Limb (tissue), 2 donors: ENCODE measurements around the gene DNPEP.

Experiments used
- DNase-seq, 2 donors: peaks; one replicate each; pipeline ENCODE4 v3.0.0-alpha.2; 2016; ENCODE audit errors: extremely low spot score in 2 of 2

The DNPEP gene

GRCh38 chr2:219387306-219388120 lies at the start of gene DNPEP:
Gene DNPEP, minus strand, starts transcription at chr2:219387912. Its CDS starts 118 bp downstream, at chr2:219387794.
- DNase-seq, result peak; percentile 56 to 99

GRCh38 chr2:219437141-219437540 lies 49.4 kb upstream of the DNPEP start:
- no peak for DNase-seq

GRCh38 chr2:219436491-219436890 lies 48.8 kb upstream of the DNPEP start:
- DNase-seq, result no peak

GRCh38 chr2:219435701-219436100 lies 48.0 kb upstream of the DNPEP start:
- DNase-seq, result no peak

- peak in 1 of 2 donors; percentile 57 for DNase-seq
Observed at GRCh38 chr2:219434718-219435525, 47.2 kb upstream of the DNPEP start, which contains the start of gene SPEG. Gene SPEG, plus strand, starts transcription at chr2:219434843. Its CDS starts 135 bp downstream, at chr2:219434978.

GRCh38 chr2:219434468-219434717 lies 46.7 kb upstream of the DNPEP start:
- DNase-seq, result peak in 1 of 2 donors; percentile 58

DNA sequence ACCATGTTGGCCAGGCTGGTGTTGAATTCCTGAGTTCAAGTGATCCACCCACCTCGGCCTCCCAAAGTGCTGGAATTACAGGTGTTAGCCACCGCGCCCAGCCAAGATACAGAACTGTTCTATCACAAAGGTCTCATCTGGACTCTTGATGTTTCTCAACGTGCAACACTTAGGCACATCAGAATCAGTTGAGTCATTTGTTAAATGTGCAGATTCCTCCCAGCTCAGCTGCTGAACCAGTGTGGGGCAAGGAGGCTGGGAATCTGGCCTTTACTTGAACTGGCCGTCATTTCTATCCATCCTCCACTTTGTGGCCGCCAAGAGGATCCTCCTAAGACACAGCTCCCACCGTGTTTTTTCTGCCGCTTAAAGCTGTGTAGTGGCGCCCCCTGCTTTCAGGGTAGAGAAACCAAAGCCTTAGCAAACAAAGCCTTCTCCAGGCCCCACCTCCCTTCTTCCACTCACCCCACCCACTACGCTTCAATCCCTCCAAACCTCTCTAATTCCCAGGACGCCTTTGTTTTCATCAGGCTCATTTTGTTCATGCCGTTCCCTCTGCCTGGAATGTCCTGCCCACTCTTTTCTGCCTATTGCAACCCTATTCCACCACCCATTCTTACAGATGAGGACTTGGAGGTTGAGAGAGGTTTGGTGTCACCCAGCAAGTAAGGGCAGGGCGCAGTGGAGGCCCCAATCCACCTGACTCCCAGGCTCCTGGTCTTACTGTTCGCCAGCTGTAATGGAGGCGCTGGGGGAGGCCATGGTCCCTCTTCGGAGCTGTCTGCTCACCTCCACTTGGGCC lies 46.2 kb upstream of the DNPEP start:
- DNase-seq, result no peak

DNA sequence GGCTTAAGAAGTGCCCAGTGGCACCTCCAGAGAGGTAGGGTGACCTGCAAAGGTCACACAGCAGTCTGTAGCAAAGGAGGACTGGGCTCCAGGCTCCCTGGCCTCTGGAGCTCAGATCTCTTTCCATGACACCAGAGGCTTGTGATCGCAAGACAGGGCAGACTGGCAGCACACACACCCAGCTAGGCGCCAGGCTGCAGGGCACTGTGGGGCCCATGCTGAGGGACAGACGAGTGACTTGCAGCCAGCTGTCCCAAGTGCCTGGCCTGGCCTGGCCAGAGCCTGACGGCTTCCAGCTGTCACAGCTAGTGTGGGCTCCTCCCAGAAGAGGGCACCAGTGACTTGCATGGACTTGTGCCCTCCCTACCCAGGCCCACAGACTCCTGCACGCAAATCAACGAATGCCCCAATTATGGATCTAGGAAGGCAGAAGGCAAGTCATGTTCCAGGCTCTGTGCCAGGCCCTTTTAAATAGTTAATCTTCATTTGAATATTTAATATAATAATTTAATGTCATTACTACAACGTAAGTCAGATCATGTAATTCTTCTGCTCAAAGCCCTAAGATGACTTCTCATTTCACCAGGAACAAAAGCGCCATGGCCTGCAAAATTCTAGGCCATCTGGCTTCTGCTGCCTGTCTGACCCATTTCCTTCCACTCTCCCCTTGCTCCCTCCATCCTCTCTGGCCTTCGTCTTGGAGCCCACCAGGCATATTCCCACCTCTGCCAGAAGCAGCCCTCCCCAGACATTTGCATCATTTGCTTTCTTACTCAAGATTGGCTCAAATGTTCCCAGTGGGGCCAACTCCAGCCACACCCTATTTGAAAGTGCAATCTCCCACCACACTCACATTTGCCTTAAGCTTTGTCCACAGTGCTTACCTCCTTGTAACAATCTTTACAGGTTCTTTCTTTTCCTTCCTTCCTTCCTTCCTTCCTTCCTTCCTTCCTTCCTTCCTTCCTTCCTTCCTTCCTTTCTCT lies 43.2 kb upstream of the DNPEP start:
- DNase-seq, result peak in 1 of 2 donors; percentile 45

GRCh38 chr2:219429958-219430606 lies 42.4 kb upstream of the DNPEP start:
- no peak for DNase-seq

DNA sequence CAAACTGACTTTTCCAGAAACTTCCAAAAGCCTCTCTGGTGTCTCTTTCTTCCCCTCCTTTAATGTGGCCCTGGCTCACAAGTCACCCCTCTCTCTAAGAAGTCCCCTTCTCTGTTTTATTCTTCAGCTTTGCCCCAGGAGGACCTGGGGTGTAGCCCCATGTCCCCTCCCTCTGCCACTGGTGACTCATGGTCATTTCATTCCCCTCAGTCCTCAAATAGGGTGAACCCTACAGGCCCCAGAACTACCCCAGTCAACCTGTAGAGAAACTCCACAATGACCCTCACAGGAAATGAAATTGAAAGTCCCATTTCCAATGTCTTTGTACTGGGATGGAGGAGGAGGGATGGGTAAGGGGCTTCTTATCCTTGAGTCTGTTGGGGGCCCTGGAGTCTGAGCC lies 40.8 kb upstream of the DNPEP start:
- DNase-seq, result no peak

DNA sequence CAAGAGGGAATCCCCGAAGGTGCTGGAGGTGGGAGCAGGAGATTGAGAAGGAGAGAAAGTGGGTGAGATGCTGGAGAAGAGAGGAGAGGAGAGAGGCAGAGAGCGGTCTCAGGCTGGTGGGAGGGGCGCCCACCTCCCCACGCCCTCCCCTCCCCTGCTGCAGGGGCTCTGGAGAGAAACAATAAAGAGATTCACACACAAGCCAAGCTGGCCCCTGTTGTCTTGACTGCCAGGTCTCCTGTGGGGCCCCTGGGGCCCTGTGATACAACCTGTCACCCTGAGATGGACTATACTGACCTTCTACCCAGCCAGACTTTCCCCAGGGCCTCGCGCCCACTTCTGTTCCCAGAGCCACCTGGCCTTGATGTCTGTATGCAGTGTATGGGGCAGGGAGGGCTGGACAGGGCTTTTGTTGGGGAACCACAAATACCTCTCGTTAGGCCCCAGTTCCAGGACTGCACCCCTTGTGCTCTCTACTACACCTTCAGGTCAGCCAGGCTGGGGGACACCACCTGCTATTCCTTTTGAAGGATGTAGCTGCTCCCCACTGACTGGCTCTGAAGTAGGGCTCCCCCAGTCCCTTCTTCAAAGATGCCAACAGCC lies 38.9 kb upstream of the DNPEP start:
- no peak for DNase-seq

GRCh38 chr2:219426068-219426443 lies 38.3 kb upstream of the DNPEP start:
- no peak for DNase-seq

DNA sequence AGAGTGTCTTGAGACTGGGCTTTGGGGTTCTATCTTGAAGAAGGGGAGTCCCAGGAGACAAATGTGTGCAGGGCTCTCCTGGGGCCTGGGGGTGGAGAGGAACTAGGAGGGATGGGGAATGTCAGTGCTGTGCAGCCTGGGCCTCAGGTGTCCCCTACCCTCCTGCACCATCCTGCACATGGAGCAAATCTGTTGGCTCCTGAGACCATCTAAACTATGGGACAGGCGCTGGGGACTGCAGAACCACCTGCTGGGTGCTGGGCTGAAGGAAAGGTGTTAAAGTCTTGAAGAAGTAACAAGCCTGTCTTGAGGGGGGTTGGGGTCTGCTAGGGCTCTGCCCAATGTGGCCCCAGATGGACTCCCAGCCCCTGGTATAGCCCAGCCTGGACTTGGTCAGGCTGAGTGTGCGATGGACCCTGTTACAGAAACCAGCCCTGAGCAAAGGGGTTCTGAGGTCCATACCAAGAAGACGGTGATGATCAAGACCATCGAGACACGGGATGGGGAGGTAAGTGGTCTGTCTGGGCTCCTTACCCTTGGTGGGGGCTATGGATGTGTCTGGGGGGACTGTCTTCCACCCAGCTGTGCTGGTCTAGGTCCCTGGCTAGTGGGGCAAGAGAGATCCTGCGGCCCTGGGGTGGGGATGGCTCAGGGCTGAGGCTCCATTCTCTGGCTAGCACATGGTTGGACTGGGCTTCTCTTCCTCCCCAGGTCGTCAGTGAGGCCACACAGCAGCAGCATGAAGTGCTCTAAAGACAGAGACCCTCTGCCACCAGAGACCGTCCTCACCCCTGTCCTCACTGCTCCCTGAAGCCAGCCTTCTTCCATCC lies 37.7 kb upstream of the DNPEP start:
- DNase-seq, result no peak

DNA sequence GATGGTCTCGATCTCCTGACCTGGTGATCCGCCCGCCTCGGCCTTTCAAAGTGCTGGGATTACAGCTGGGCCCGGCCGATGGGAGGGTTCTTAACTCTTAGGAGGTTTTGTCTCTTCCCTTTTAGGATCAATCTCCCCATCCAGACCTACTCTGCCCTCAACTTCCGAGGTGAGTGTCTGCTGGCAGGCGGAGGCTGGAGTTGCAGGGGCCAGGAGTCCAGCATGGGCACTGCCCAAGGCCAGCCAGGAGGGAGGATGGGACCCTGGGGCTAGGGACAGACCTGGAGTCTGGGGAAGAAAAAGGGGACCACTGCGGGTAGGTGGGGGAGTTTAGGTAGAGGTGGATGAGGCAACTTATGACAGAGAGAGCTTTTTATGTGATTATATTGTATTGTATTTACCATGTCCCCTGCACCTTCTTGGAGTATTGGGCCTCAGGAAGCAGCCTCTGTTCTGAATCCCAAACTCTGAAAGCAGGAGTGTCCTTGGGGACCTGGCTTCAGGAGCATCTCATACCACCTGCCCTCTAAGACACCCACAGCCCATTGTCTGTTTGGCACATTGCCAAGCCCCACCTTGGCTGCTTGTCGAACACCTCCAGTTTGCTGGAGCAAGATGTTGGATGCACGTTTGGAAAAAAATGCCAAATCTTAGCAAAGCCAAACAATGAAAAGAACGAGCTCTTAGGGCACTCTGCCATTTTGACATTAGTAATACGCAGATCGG lies 36.1 kb upstream of the DNPEP start:
- DNase-seq, result peak in 1 of 2 donors; percentile 30

GRCh38 chr2:219422952-219423534 lies 35.3 kb upstream of the DNPEP start:
- no peak for DNase-seq

GRCh38 chr2:219421323-219421722 lies 33.6 kb upstream of the DNPEP start:
- no peak for DNase-seq

GRCh38 chr2:219420687-219421086 lies 33.0 kb upstream of the DNPEP start:
- peak in 1 of 2 donors; percentile 21 for DNase-seq
